ENCODE data around the gene CCDC7.

- TF ChIP-seq POLR2A (IDR thresholded peaks at IDR 0.05; ENCODE audit: low read depth) (no peak), CTCF (IDR thresholded peaks at IDR 0.05) (no peak), EP300 (IDR thresholded peaks at IDR 0.05) (no peak), POLR2AphosphoS5 (IDR thresholded peaks at IDR 0.05) (no peak)
Observed at GRCh38 chr10:32616438-32616837, 170.5 kb downstream of the CCDC7 start.

Measured in esophagus muscularis mucosa (tissue), 4 donors.